Fibroblast of lung (primary cell): ENCODE data around the gene FKBP14.

Experiments
- CTCF ChIP-seq, 2 donors: IDR thresholded peaks in 1 of 2; conservative IDR thresholded peaks in 1 of 2; 1 replicate in 1 of 2; 2 replicates in 1 of 2; pipeline ENCODE4 v1.5.1; 2011 to 2012; ENCODE audit warnings: low read length in 2 of 2, control low read depth in 1 of 2, inconsistent platforms in 1 of 2, low read depth in 1 of 2, mild to moderate bottlenecking in 1 of 2
- EZH2 ChIP-seq: IDR thresholded peaks from 2 replicates; pipeline ENCODE4 v1.5.1; 2012; ENCODE audit warnings: low read length, control low read depth, mild to moderate bottlenecking; ENCODE audit errors: missing control alignments

- TF ChIP-seq CTCF (conservative IDR thresholded peaks at IDR 0.05 in 1 of 2, IDR thresholded peaks at IDR 0.05 in 1 of 2; ENCODE audit: low read depth in 1 of 2, low read length in 2 of 2): no peak
- TF ChIP-seq EZH2: no peak
Measured at GRCh38 chr7:30012757-30013156, 13.7 kb downstream of the FKBP14 start.
